ENCODE measurements around the gene F7.

Gene F7

DNA sequence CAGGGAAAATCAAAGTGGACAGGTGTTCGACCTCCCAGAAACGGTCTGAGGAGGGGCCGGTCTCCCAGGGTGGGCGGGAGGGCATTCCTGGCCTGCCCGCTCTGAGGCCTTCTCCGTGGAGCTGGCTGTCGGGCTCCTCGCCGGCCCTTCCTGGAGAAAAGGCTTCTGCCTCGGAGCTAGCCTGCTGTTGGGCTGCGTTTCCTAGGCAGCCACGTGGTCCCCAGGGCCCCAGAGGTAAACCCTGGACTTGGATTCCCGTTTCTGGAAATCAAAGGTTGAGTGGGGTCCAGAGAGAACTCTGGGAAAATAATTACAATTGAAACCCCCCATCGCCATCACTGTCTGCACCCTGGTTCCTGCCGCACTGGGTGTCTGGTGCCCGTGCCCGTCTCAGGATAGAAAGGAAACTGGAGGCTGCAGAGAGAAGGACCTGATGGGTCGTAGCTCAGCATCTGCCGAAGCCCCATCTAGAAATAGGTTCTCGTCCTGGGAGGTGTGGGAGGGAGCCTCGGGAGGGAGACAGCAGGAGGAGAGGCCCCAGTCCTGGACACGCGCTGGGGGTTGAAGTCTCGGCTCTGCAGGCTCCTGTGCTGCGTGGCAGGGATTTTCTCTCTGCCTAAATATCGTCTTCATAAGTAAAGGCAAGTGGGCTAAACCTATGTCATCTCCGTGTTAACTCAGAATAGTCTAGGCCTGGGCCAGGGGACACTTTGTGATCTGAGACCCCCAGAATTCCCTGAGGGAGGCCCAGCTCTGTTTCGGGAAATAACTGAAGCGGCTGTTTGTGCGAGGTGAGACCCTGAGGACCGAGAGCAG lies 45.2 kb downstream of the F7 start:
- no peak overlapping the region for H3K4me3 ChIP-seq (ENCODE audit: insufficient read length, low read depth)
- DNase-seq (ENCODE audit: low read depth, low spot score), result no peak
- peaks cover 27% of the 10 kb centered on the region for H3K27me3 ChIP-seq (ENCODE audit: insufficient read depth, insufficient read length)
- TF ChIP-seq YY1 (IDR thresholded peaks at IDR 0.05; ENCODE audit: insufficient read depth, insufficient read length) (no peak), SUZ12 (IDR thresholded peaks at IDR 0.05; ENCODE audit: extremely low read depth, insufficient read depth, insufficient read length) (no peak)
- no peak overlapping the region for H3K9ac ChIP-seq (ENCODE audit: insufficient read length, low read depth)
- H3K4me1 ChIP-seq (ENCODE audit: insufficient read depth, insufficient read length), result peaks cover 1% of the 10 kb centered on the region
- no peaks in the 10 kb centered on the region for H3K36me3 ChIP-seq (ENCODE audit: insufficient read depth, insufficient read length, low read length)
- no peaks in the 10 kb centered on the region for H3K9me3 ChIP-seq (ENCODE audit: insufficient read depth, low read length)

DNA sequence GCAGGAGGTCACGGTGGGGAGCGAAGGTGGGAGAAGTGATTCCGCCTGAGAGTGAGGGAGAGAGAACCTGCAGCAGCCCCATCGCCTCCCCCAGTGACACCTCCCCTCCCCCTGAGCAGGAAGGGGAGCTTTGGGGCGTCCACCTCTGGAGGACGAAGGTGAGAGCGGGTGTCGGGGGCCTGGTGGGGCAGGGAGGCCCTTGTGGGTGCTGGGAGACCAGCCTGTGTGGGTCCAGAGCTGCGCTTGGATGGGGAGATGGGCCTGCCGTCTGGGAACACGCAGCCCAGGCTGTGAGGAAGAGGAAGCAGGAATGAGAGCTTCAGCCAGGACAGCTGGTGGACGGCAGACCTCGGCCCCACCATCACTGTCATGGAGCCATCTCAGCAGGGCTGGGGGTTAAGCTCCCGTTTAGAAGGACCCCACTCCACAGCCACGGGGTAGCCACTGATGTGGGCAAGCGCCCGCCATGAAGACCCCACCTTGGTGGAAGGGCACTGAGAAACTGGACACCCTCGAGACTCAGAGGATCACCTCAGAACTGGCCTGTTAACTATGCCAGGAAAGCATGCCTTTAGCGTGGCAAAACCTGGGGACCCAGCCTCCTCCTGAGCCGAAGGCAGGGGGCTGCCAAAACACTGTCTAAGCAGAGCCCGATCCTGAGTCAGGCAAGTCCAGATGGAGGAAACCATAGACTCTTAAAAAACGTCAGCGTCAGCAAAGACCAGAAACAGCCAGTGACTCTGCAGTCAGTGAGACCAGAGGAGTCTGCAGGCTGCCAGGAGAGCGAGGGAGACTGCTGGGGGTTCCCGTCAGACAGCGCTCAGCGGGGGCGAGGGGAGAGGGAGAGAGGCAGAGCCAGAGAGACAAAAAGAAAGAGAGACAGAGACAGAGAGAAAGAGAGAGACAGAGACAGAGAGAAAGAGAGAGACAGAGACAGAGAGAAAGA lies 46.4 kb downstream of the F7 start:
- H3K9ac ChIP-seq (ENCODE audit: insufficient read length, low read depth), result no peak overlapping the region

GRCh38 chr13:113152691-113152983 lies 47.0 kb downstream of the F7 start:
- no peaks in the 10 kb centered on the region for H3K9me3 ChIP-seq (ENCODE audit: insufficient read depth, low read length)
- H3K4me3 ChIP-seq (ENCODE audit: insufficient read length, low read depth), result peak overlapping the region; percentile 55
- H3K4me1 ChIP-seq (ENCODE audit: insufficient read depth, insufficient read length), result peaks cover 5% of the 10 kb centered on the region
- peaks cover 27% of the 10 kb centered on the region for H3K27me3 ChIP-seq (ENCODE audit: insufficient read depth, insufficient read length)
- no peak for TF ChIP-seq SUZ12 (IDR thresholded peaks at IDR 0.05; ENCODE audit: extremely low read depth, insufficient read depth, insufficient read length)
- no peak for TF ChIP-seq YY1 (IDR thresholded peaks at IDR 0.05; ENCODE audit: insufficient read depth, insufficient read length)
- TF ChIP-seq ZNF274 (IDR thresholded peaks at IDR 0.05; ENCODE audit: low read depth, low read length), result no peak
- peak overlapping the region; percentile 93 for H3K9ac ChIP-seq (ENCODE audit: insufficient read length, low read depth)
- no peaks in the 10 kb centered on the region for H3K36me3 ChIP-seq (ENCODE audit: insufficient read depth, insufficient read length, low read length)
- DNase-seq (ENCODE audit: low read depth, low spot score), result no peak

More for the DNA sequence above, 46.4 kb downstream of the F7 start:
- H3K9me3 ChIP-seq (ENCODE audit: insufficient read depth, low read length), result no peaks in the 10 kb centered on the region
- H3K4me1 ChIP-seq (ENCODE audit: insufficient read depth, insufficient read length), result peaks cover 1% of the 10 kb centered on the region
- no peaks in the 10 kb centered on the region for H3K36me3 ChIP-seq (ENCODE audit: insufficient read depth, insufficient read length, low read length)
- H3K4me3 ChIP-seq (ENCODE audit: insufficient read length, low read depth), result no peak overlapping the region
- peaks cover 27% of the 10 kb centered on the region for H3K27me3 ChIP-seq (ENCODE audit: insufficient read depth, insufficient read length)
- no peak for TF ChIP-seq SUZ12 (IDR thresholded peaks at IDR 0.05; ENCODE audit: extremely low read depth, insufficient read depth, insufficient read length)
- TF ChIP-seq ZNF274 (IDR thresholded peaks at IDR 0.05; ENCODE audit: low read depth, low read length), result no peak
- TF ChIP-seq YY1 (IDR thresholded peaks at IDR 0.05; ENCODE audit: insufficient read depth, insufficient read length), result no peak
- DNase-seq (ENCODE audit: low read depth, low spot score), result no peak

GRCh38 chr13:113152984-113153809 lies 47.6 kb downstream of the F7 start:
- H3K27me3 ChIP-seq (ENCODE audit: insufficient read depth, insufficient read length), result peaks cover 27% of the 10 kb centered on the region
- no peak for TF ChIP-seq ZNF274 (IDR thresholded peaks at IDR 0.05; ENCODE audit: low read depth, low read length)
- TF ChIP-seq YY1 (IDR thresholded peaks at IDR 0.05; ENCODE audit: insufficient read depth, insufficient read length), result no peak
- no peak for TF ChIP-seq SUZ12 (IDR thresholded peaks at IDR 0.05; ENCODE audit: extremely low read depth, insufficient read depth, insufficient read length)
- no peak for DNase-seq (ENCODE audit: low read depth, low spot score)
- H3K9me3 ChIP-seq (ENCODE audit: insufficient read depth, low read length), result no peaks in the 10 kb centered on the region
- H3K4me3 ChIP-seq (ENCODE audit: insufficient read length, low read depth), result peak overlapping the region; percentile 55
- peaks cover 5% of the 10 kb centered on the region for H3K4me1 ChIP-seq (ENCODE audit: insufficient read depth, insufficient read length)
- H3K9ac ChIP-seq (ENCODE audit: insufficient read length, low read depth), result peak overlapping the region; percentile 93
- H3K36me3 ChIP-seq (ENCODE audit: insufficient read depth, insufficient read length, low read length), result no peaks in the 10 kb centered on the region

DNA sequence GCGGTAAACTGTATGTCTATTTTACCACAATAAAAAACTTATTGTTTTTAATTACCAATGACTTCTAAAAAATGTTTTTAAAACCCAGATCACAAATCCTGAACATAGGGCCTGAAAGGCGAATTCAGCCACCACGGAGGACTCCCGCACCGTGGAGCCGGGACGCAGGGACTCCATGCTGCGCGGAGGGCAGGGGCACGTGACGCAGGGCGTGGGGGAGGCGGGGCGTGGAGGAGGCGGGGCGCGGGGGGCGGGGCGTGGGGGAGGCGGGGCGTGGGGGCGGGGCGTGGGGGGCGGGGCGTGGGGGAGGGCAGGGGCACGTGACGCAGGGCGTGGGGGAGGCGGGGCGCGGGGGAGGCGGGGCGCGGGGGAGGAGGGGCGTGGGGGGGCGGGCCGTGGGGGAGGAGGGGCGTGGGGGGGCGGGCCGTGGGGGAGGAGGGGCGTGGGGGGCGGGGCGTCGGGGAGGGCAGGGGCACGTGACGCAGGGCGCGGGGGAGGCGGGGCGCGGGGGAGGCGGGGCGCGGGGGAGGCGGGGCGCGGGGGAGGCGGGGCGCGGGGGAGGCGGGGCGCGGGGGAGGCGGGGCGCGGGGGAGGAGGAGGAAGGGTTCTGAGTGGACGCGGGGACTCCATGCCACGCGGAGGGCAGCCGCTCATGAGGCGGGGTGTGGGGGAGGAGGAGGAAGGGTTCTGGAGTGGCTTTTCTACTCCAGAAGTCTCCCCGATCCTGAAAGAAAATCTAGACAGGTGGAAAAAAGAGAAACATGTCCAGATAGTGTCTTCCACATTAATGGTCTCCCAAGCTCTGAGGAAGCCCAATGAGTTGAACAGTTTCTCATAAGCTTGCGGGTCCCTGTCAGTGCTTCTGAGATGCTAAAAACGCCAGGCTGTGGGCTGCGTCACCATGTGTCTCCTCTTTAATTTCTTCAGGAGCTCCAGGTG lies 48.5 kb downstream of the F7 start:
- Histone ChIP-seq H3K36me3 (ENCODE audit: insufficient read depth, insufficient read length, low read length) (no peaks in the 10 kb centered on the region), H3K9me3 (ENCODE audit: insufficient read depth, low read length) (no peaks in the 10 kb centered on the region), H3K4me3 (ENCODE audit: insufficient read length, low read depth) (peak overlapping the region; percentile 55), H3K9ac (ENCODE audit: insufficient read length, low read depth) (peak overlapping the region; percentile 93), H3K4me1 (ENCODE audit: insufficient read depth, insufficient read length) (peaks cover 7% of the 10 kb centered on the region), H3K27me3 (ENCODE audit: insufficient read depth, insufficient read length) (peaks cover 27% of the 10 kb centered on the region)
- no peak for DNase-seq (ENCODE audit: low read depth, low spot score)
- TF ChIP-seq SUZ12 (IDR thresholded peaks at IDR 0.05; ENCODE audit: extremely low read depth, insufficient read depth, insufficient read length) (no peak), YY1 (IDR thresholded peaks at IDR 0.05; ENCODE audit: insufficient read depth, insufficient read length) (no peak), ZNF274 (IDR thresholded peaks at IDR 0.05; ENCODE audit: low read depth, low read length) (no peak)

DNA sequence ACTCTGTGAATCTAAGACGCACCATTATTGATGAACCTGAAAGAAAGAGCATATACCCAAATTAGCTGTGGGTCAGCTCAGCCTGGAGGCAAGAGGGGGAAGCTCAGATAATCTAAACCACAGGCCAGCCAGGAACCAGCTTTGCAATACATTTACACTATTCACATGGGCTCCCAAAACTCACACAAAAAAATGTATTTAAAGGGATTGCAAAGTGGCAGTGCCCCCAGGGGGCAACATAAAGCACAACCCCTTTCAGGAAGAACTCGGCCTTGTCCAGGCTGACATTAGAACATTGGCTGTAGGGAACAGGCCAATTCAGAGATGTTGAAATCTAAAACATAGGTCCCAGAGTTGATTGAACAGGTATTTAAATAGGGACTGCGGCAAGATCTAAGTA lies 49.6 kb downstream of the F7 start:
- no peak for DNase-seq (ENCODE audit: low read depth, low spot score)
- Histone ChIP-seq H3K4me1 (ENCODE audit: insufficient read depth, insufficient read length) (peaks cover 7% of the 10 kb centered on the region), H3K9me3 (ENCODE audit: insufficient read depth, low read length) (no peaks in the 10 kb centered on the region), H3K9ac (ENCODE audit: insufficient read length, low read depth) (no peak overlapping the region), H3K27me3 (ENCODE audit: insufficient read depth, insufficient read length) (peaks cover 27% of the 10 kb centered on the region), H3K4me3 (ENCODE audit: insufficient read length, low read depth) (no peak overlapping the region), H3K36me3 (ENCODE audit: insufficient read depth, insufficient read length, low read length) (no peaks in the 10 kb centered on the region)
- TF ChIP-seq ZNF274 (IDR thresholded peaks at IDR 0.05; ENCODE audit: low read depth, low read length) (no peak), SUZ12 (IDR thresholded peaks at IDR 0.05; ENCODE audit: extremely low read depth, insufficient read depth, insufficient read length) (no peak)
